GM21515 (cell line): ENCODE results near the gene KIAA0753.

Experiments used
- ATAC-seq: cut with Tn5 transposase; IDR thresholded peaks from one replicate; pipeline ENCODE4 v1.9.1; 2021; ENCODE audit not compliant: unreplicated experiment

KIAA0753 gene

GRCh38 chr17:6640536-6641246, at the start of gene KIAA0753, which contains the start of gene TXNDC17:
Gene KIAA0753, minus strand, starts transcription at chr17:6640711. Its CDS starts 5,608 bp downstream, at chr17:6635103.
Gene TXNDC17, plus strand, starts transcription at chr17:6641060. Its CDS starts 23 bp downstream, at chr17:6641083.
- ATAC-seq: peak; percentile 84

DNA sequence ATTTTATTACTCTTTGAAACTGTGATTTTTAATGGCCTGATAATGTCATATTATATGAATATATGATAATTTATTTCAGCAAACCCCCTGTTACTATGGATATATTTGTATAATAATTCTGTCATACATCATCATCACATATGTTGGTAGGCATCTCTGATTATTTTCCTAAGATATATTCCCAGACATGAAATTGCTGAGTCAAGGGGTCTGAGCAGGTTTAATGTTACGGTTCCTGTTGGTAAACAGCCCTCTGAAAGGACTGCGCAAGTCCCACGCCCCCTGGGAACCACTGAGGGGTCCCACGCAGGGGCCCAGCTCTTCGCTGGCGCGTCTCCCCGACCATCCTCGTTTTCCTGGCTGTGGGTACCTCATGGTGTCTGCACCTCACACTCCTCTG, 48.4 kb upstream of the KIAA0753 start:
- no peak for ATAC-seq

DNA sequence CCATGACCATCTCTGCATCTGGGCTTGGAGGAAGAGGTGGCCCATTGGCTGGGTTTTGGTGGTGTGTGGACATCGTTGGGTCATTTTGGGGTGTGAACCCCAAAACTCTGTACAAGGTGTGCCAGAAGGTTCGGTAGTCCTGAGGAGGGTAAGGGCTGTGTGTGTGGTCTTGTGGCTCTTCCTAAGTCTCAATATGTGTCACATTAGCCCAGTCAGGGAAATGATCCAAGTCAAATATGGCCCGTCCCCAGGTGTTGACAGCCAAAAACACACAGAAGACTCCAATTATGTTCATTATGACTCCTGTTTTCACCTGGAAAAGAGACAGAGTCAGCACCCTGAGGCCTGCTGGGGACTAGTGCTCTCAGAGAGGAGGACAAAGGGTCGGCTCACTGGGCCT, 45.5 kb upstream of the KIAA0753 start:
- ATAC-seq: no peak

DNA sequence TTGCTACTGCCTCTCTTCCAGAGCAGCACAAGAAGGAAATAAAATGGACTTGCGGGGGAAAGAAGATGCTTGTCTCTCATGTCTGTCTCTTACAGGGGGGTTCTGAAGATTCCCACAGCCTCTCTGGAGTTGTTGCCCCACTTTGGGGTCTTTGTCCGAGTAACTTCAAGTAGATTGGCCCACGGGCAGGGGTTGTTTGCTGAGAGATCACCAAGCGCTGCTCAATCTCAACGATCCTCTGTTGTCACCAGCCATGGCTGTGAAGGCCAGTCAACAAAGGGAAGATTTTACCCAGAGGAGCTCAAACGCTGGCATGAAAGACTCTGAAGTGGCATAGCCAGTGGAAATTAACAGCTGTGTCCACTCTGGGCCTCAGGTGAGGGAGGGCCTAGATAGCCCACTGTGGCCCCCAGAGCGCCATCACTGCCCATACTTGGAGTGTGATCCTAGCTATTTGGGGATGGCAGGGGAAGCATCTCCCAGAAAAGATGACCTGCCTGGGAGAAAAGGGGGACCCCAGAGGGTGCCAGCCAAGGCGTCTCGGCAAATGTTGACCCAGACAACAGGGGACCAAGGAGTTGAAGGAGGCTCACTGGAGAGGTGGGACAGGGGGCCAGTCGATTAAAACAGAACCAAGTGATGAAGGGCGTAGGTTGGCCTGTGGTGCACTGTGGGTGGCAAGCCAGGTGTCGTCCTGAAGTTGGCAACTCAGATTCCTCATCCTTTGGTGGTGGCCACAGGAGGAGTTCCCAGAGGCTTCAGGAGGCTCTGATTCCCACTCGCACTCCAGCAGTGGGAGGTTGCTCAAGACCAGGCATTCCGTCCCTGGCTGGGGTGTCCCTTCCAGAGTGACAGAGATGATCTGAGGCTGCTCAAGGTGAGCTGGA, 44.6 kb upstream of the KIAA0753 start:
- ATAC-seq: no peak

DNA sequence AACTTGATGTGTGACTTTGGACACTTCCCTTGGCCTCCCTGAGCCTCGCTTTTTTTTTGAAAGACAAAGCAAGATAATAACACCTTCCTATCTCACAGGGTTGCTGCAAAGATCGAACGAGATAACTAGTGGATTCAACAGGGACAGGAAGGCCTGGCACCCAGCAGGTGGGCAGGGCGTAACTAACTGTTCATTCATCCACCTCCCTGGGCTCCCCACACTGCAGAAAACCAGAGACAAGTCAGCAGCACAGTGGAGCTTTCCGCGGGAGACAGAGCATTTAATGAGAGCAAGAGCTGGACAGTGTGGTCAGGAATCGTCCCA, 43.9 kb upstream of the KIAA0753 start:
- ATAC-seq: no peak

GRCh38 chr17:6683730-6684459, 43.4 kb upstream of the KIAA0753 start:
- no peak for ATAC-seq

- no peak for ATAC-seq
These were observed 42.7 kb upstream of the KIAA0753 start for GRCh38 chr17:6683081-6683684.

DNA sequence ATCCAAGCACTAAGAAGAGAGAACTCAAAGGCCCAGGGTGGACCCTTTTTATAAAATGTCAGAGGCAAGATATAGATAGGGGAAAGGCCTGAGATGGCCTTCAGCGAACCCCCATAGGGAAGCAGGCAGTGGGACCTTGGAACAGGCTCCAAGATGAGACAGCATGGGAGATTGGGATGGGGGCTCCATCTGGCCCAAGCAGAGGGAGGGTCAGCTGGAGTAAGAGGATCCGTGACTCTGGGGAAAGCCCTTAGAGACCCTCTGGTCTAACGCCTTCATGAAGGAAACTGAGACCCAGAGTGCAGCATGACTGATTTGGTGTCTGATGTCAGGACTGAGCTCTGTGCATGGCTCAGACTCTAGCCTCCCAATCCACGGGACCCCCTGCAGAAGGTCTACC, 41.8 kb upstream of the KIAA0753 start:
- ATAC-seq: no peak

DNA sequence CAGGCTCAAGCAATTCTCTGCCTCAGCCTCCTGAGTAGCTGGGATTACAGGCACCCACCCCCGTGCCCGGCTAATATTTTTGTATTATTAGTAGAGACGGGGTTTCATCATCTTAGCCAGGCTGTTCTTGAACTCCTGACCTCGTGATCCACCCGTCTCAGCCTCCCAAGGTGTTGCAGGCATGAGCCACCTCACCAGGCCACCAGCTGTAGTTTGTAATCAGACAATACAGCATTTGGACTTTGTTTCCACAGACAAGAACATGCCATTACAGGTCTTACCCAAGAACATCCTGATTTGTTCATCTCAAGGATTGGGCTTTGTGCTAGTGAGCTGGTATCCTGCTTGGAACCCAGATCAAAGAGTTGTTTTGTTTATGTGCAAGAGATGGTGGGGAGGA, 41.2 kb upstream of the KIAA0753 start:
- ATAC-seq: no peak

GRCh38 chr17:6681176-6681575, 40.7 kb upstream of the KIAA0753 start:
- ATAC-seq: no peak

DNA sequence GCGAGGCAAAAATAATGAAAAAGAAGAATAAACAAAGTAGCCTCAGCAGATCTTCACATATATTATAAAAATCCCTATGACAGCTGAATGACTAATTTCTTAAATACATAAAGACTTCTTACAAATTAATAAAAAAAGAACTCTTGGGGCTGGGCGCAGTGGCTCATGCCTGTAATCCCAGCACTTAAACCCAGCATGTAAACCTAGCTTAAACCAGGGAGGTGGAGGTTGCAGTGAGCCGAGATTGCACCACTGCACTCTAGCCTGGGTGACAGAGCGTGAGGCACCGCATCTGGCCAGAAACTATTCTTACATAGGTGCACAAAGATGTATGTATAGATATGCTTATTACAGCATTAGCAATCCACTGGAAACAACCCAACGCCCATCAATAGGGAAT, 38.7 kb upstream of the KIAA0753 start:
- no peak for ATAC-seq

- no peak for ATAC-seq
These were observed 37.4 kb upstream of the KIAA0753 start for GRCh38 chr17:6677946-6678345.

- no peak for ATAC-seq
These were observed 36.8 kb upstream of the KIAA0753 start for GRCh38 chr17:6677158-6677831.

- no peak for ATAC-seq
These were observed 36.3 kb upstream of the KIAA0753 start for GRCh38 chr17:6676802-6677157.

DNA sequence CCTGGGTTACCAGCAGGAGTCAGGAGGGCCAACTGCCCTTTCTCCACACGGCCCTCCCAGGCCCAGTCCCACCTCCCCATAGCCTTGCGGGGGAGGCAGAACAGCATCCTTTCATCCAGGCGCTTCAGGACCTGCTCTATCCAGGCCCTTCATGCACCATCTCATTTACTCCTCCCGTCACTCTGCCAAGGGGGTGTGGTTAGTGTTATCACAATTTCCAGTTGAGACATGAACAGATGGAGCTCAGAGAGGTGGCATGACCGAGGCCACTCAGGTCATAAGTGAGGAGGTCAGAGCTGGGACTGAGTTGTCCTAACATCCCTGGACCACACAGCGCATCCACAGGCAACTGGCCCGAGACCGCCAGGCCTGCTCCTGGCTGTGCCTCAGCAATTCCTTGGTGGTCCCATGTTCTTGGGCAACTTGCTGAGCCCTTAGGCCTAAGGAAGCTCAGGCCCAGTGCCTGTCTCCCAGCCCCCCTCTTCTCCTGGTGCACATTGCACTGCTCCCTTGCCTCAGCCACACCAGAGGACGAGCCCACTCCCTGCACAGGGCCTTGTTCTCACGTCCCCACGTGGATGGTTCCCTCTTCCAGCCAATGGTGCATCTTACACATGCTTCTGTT, 34.8 kb upstream of the KIAA0753 start:
- ATAC-seq: no peak

- no peak for ATAC-seq
These were observed 34.1 kb upstream of the KIAA0753 start for GRCh38 chr17:6674586-6674985.

DNA sequence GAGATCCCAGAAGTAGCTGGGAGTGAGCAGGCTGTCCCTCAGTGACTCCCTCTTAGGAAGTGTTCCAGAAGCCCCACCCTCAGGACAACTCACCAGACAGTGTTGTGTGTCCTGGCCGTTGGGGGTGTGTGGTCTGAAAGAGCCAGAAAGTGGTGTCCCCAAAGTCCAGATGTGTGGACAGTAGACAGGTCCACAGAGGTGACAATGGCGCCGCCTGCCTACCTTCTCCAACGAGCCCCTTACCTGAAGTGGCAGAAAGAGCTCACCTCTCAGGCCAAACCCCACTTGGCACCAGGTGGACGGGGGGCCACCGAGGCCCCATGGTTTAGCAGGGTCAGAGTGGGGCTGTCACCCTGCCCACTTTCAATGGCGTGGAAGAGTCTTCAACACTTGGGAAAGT, 30.9 kb upstream of the KIAA0753 start:
- ATAC-seq: no peak

DNA sequence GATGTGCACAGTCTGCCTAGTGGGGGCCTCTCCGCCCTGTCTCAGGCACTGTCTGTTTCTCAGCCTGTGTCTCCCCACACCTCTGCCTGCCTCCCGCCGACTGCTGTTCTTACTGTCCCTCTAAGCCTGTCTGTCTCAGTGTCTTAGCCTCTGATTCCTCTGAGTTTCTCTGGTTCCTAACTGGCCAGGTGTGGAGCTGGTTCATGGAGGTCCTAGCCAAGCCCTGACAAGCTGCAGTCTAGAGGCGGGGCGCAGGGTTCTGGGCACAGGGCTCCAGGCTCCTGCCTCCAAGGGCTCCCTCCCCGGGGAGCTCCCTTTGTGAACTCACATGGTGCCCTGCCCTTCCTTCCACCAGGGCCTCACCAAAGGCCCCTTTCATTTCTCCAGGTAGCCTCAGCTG, 30.5 kb upstream of the KIAA0753 start:
- no peak for ATAC-seq

- ATAC-seq: no peak
These were observed 30.1 kb upstream of the KIAA0753 start for GRCh38 chr17:6670571-6670970.

GRCh38 chr17:6669479-6670212, 29.1 kb upstream of the KIAA0753 start:
- no peak for ATAC-seq
